Uterus (tissue), 2 donors: ENCODE results near the gene GPR21.

Experiments used
- POLR2A ChIP-seq, 2 donors: fragments of 450-650 bp; IDR thresholded peaks; one replicate each; pipeline ENCODE4 v1.6.1; 2016; ENCODE audit warnings: antibody characterized with exemption in 2 of 2, mild to moderate bottlenecking in 1 of 2, moderate library complexity in 1 of 2
- TF ChIP-seq, protein P1 (sequence below), 4 experiments: fragments of 200-600 bp in 2 of 4; fragments of 450-650 bp in 2 of 4; sonication (generic) in 2 of 4; IDR thresholded peaks; one replicate each; pipeline ENCODE4 v1.5.1; 2016 to 2019; ENCODE audit warnings: antibody characterized with exemption in 4 of 4, mild to moderate bottlenecking in 2 of 4, moderate library complexity in 1 of 4

DNA sequence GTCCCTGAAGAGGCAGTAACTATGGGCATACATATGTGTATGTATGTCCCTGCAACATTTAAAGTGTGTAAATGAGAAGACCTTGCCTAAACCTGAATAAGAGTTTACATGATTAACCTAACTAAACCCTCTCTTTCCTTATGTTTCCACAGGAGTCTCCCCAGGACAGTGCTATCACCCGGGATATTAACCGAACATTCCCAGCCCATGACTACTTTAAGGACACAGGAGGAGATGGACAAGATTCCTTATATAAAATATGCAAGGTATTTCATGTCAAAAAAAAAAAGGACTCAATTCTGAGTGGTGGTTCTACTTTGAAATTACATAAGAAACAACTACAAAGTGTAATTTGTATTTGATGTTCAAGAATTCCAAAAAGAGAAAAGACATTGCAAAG lies 31.7 kb downstream of the GPR21 start:
- TF ChIP-seq, protein P1, sequence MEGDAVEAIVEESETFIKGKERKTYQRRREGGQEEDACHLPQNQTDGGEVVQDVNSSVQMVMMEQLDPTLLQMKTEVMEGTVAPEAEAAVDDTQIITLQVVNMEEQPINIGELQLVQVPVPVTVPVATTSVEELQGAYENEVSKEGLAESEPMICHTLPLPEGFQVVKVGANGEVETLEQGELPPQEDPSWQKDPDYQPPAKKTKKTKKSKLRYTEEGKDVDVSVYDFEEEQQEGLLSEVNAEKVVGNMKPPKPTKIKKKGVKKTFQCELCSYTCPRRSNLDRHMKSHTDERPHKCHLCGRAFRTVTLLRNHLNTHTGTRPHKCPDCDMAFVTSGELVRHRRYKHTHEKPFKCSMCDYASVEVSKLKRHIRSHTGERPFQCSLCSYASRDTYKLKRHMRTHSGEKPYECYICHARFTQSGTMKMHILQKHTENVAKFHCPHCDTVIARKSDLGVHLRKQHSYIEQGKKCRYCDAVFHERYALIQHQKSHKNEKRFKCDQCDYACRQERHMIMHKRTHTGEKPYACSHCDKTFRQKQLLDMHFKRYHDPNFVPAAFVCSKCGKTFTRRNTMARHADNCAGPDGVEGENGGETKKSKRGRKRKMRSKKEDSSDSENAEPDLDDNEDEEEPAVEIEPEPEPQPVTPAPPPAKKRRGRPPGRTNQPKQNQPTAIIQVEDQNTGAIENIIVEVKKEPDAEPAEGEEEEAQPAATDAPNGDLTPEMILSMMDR (IDR thresholded peaks at IDR 0.05) = no peak
- no peak for TF ChIP-seq POLR2A (IDR thresholded peaks at IDR 0.05)
